WTC11 (cell line): ENCODE measurements around the gene SRGAP1. TPM values are rescaled to one million over a fixed set of nuclear protein-coding genes. Genes with fewer than 3 reads are reported as not detected.

Source experiments
- ATAC-seq: fragments of 200-7000 bp; cut with Tn5 transposase; 2 replicates; pipeline ENCODE4 v1.10.0; 2021; ENCODE audit warnings: mild to moderate bottlenecking, moderate library complexity
- CTCF ChIA-PET: fragments of 300-600 bp; sonication (Branson Sonifier 250); formaldehyde crosslinking; loops from one replicate; lab custom pipeline; 2021; ENCODE audit warnings: antibody characterized with exemption; lab: Charles Lee
- POLR2A ChIA-PET: fragments of 350-600 bp; sonication (Branson Sonifier 250); formaldehyde crosslinking; loops from one replicate; lab custom pipeline; 2021; ENCODE audit warnings: antibody characterized with exemption; lab: Charles Lee
- DNase-seq: peaks from one replicate; pipeline ENCODE4 v3.0.0; 2021; ENCODE audit warnings: low spot score
- H3K27ac Mint-ChIP-seq: 2 replicates; pipeline ENCODE4 v1.8.0; 2021; ENCODE audit warnings: mixed read lengths
- H3K27me3 Mint-ChIP-seq: 2 replicates; pipeline ENCODE4 v1.8.0; 2021; ENCODE audit warnings: low read depth, mild to moderate bottlenecking, moderate library complexity, mixed read lengths
- H3K36me3 Mint-ChIP-seq: 2 replicates; pipeline ENCODE4 v1.8.0; 2021; ENCODE audit warnings: mixed read lengths
- H3K4me1 Mint-ChIP-seq: 2 replicates; pipeline ENCODE4 v1.8.0; 2022; ENCODE audit warnings: mixed read lengths
- H3K4me3 Mint-ChIP-seq: 2 replicates; pipeline ENCODE4 v1.8.0; 2021; ENCODE audit warnings: mild to moderate bottlenecking, moderate library complexity, mixed read lengths
- H3K9me3 Mint-ChIP-seq: 2 replicates; pipeline ENCODE4 v1.8.0; 2021; ENCODE audit warnings: mixed read lengths
- ATF6 ChIP-seq: sonication (generic); formaldehyde crosslinking; IDR thresholded peaks from 2 replicates; pipeline ENCODE4 v1.8.1; 2023; ENCODE audit warnings: mild to moderate bottlenecking, missing genetic modification reagents
- ETV6 ChIP-seq: sonication (generic); formaldehyde crosslinking; IDR thresholded peaks from 2 replicates; pipeline ENCODE4 v1.8.1; 2022; ENCODE audit warnings: mild to moderate bottlenecking, missing genetic modification reagents
- GABPB1 ChIP-seq: sonication (generic); formaldehyde crosslinking; IDR thresholded peaks from 2 replicates; pipeline ENCODE4 v1.8.1; 2023; ENCODE audit warnings: mild to moderate bottlenecking, missing genetic modification reagents
- IRF2 ChIP-seq: sonication (generic); formaldehyde crosslinking; IDR thresholded peaks from 2 replicates; pipeline ENCODE4 v1.8.0; 2022; ENCODE audit warnings: low read depth, missing genetic modification reagents, borderline replicate concordance
- JAZF1 ChIP-seq: fragments of 250-450 bp; sonication (Bioruptor Pico); IDR thresholded peaks from 2 replicates; pipeline ENCODE4 v1.9.0; 2021; ENCODE audit warnings: moderate library complexity, mild to moderate bottlenecking, inconsistent platforms
- MAX ChIP-seq: sonication (generic); formaldehyde crosslinking; IDR thresholded peaks from 2 replicates; pipeline ENCODE4 v1.8.0; 2022; ENCODE audit warnings: mild to moderate bottlenecking, missing genetic modification reagents
- MXD4 ChIP-seq: fragments of 250-450 bp; sonication (Bioruptor Pico); IDR thresholded peaks from 2 replicates; pipeline ENCODE4 v1.8.0; 2021; ENCODE audit warnings: mild to moderate bottlenecking, moderate library complexity, borderline replicate concordance
- NR1H2 ChIP-seq: sonication (generic); formaldehyde crosslinking; IDR thresholded peaks from 2 replicates; pipeline ENCODE4 v1.9.0; 2021; ENCODE audit warnings: mild to moderate bottlenecking, moderate library complexity, missing genetic modification reagents
- NR2C2 ChIP-seq: sonication (generic); formaldehyde crosslinking; IDR thresholded peaks from 2 replicates; pipeline ENCODE4 v1.8.0; 2022; ENCODE audit warnings: mild to moderate bottlenecking, missing genetic modification reagents
- NR3C1 ChIP-seq: sonication (generic); formaldehyde crosslinking; conservative IDR thresholded peaks from 2 replicates; pipeline ENCODE4 v1.8.1; 2023; ENCODE audit warnings: low read depth, mild to moderate bottlenecking, missing genetic modification reagents
- RELA ChIP-seq: sonication (generic); formaldehyde crosslinking; IDR thresholded peaks from 2 replicates; pipeline ENCODE4 v1.8.1; 2022; ENCODE audit warnings: missing genetic modification reagents, mild to moderate bottlenecking, borderline replicate concordance
- SMAD3 ChIP-seq: sonication (generic); formaldehyde crosslinking; IDR thresholded peaks from 2 replicates; pipeline ENCODE4 v1.8.0; 2022; ENCODE audit warnings: missing genetic modification reagents, mild to moderate bottlenecking, borderline replicate concordance
- SMAD4 ChIP-seq: sonication (generic); formaldehyde crosslinking; IDR thresholded peaks from 2 replicates; pipeline ENCODE4 v1.8.0; 2022; ENCODE audit warnings: mild to moderate bottlenecking, missing genetic modification reagents
- ZNF121 ChIP-seq: sonication (generic); formaldehyde crosslinking; IDR thresholded peaks from 2 replicates; pipeline ENCODE4 v1.8.0; 2023; ENCODE audit warnings: missing genetic modification reagents
- ZNF416 ChIP-seq: fragments of 250-450 bp; sonication (Bioruptor Pico); IDR thresholded peaks from 2 replicates; pipeline ENCODE4 v1.9.0; 2021; ENCODE audit warnings: mild to moderate bottlenecking, inconsistent platforms
- ZNF423 ChIP-seq: fragments of 250-450 bp; sonication (Bioruptor Pico); IDR thresholded peaks from 2 replicates; pipeline ENCODE4 v2.1.2; 2022; ENCODE audit warnings: mild to moderate bottlenecking, moderate library complexity
- ZNF671 ChIP-seq: fragments of 250-450 bp; sonication (Bioruptor Pico); IDR thresholded peaks from 2 replicates; pipeline ENCODE4 v1.8.0; 2021; ENCODE audit warnings: mild to moderate bottlenecking
- total RNA-seq: library from RNA; stranded (reverse); gene quantifications from 3 replicates; pipeline ENCODE4 v1.2.3, GENCODE V29; 2021
- TF ChIP-seq, protein P1 (sequence below): fragments of 250-450 bp; sonication (Bioruptor Pico); IDR thresholded peaks from 2 replicates; pipeline ENCODE4 v1.8.0; 2021; ENCODE audit warnings: mild to moderate bottlenecking
- TF ChIP-seq, protein P2 (sequence below): sonication (generic); formaldehyde crosslinking; IDR thresholded peaks from 2 replicates; pipeline ENCODE4 v1.8.0; 2023; ENCODE audit warnings: missing genetic modification reagents, mild to moderate bottlenecking, borderline replicate concordance

The SRGAP1 gene
- total RNA-seq, 1 experiment from 2014 or later = 10.3 TPM

DNA sequence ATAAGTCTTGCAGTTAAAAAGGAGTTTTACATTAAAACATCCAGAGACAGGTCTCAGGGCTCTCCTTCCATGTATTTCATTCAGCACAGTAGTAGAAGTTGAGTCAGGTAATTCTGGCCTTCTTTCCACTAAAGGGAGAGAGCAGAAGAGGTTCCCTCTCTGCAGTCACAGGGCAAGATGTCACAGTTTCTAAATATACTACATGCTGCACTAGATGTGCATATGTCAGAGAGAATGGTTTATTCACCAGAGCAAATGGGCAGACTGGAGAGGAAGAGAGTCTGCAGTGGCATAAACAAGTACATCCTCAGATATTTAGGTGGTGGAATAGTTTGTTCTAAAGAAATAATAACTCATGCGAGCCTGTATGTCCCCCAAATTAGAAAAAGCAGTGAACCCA, 245.5 kb downstream of the SRGAP1 start:
- TF ChIP-seq SMAD3 (CRISPR knock-in tag) = no peak
- no peak for TF ChIP-seq ZNF416
- no peak for TF ChIP-seq ZNF671
- CTCF ChIA-PET = no interaction called here
- no peak for ATAC-seq

DNA sequence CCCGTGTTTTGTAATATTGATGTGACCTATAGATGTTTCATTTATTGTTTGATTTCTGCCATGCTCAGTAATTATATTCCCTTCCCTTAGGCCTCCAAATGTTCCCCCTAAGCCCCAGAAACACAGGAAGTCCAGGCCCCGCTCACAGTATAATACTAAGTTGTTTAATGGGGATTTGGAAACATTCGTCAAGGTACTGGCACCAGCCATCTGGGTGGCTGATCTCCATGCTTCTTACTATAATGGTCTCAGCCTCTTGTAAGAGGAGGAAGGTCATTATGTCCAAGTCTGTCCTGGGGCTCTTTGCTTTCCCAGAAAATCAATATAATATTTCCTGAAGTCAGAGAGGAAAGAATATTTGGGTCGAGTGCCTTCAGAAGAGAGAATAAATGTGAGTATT, 246.7 kb downstream of the SRGAP1 start:
- TF ChIP-seq MXD4 = no peak
- TF ChIP-seq RELA (CRISPR knock-in tag) = no peak
- no peak for TF ChIP-seq ZNF121 (CRISPR knock-in tag)
- TF ChIP-seq IRF2 (CRISPR knock-in tag) = no peak
- TF ChIP-seq GABPB1 = no peak
- TF ChIP-seq, protein P1, sequence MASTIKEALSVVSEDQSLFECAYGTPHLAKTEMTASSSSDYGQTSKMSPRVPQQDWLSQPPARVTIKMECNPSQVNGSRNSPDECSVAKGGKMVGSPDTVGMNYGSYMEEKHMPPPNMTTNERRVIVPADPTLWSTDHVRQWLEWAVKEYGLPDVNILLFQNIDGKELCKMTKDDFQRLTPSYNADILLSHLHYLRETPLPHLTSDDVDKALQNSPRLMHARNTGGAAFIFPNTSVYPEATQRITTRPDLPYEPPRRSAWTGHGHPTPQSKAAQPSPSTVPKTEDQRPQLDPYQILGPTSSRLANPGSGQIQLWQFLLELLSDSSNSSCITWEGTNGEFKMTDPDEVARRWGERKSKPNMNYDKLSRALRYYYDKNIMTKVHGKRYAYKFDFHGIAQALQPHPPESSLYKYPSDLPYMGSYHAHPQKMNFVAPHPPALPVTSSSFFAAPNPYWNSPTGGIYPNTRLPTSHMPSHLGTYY (CRISPR knock-in tag) = no peak
- TF ChIP-seq SMAD4 (CRISPR knock-in tag) = no peak
- CTCF ChIA-PET = no interaction called here
- DNase-seq (no peak), ATAC-seq (no peak)
- Mint-ChIP-seq H3K27ac (no peak overlapping the region), H3K9me3 (no peaks in the 10 kb centered on the region), H3K4me1 (peaks cover 22% of the 10 kb centered on the region), H3K27me3 (no peaks in the 10 kb centered on the region), H3K36me3 (no peaks in the 10 kb centered on the region), H3K4me3 (no peak overlapping the region)
- POLR2A ChIA-PET = no interaction called here

More for the DNA sequence above, 245.5 kb downstream of the SRGAP1 start:
- no peak overlapping the region for H3K4me3 Mint-ChIP-seq
- H3K27me3 Mint-ChIP-seq = no peaks in the 10 kb centered on the region
- no peak for DNase-seq
- H3K36me3 Mint-ChIP-seq = no peaks in the 10 kb centered on the region
- H3K9me3 Mint-ChIP-seq = no peaks in the 10 kb centered on the region
- peaks cover 25% of the 10 kb centered on the region for H3K4me1 Mint-ChIP-seq
- POLR2A ChIA-PET = no interaction called here
- H3K27ac Mint-ChIP-seq = no peak overlapping the region

- H3K27ac Mint-ChIP-seq = no peak overlapping the region
- ChIA-PET CTCF (no interaction called here), POLR2A (no interaction called here)
- H3K9me3 Mint-ChIP-seq = no peaks in the 10 kb centered on the region
- peaks cover 20% of the 10 kb centered on the region for H3K4me1 Mint-ChIP-seq
- no peaks in the 10 kb centered on the region for H3K36me3 Mint-ChIP-seq
- H3K27me3 Mint-ChIP-seq = no peaks in the 10 kb centered on the region
- ATAC-seq (no peak), DNase-seq (no peak)
- H3K4me3 Mint-ChIP-seq = no peak overlapping the region
- no peak for TF ChIP-seq MAX (CRISPR knock-in tag)
- TF ChIP-seq JAZF1 (CRISPR knock-in tag) = no peak
- TF ChIP-seq NR3C1 (CRISPR knock-in tag) = no peak
- no peak for TF ChIP-seq NR2C2 (CRISPR knock-in tag)
- no peak for TF ChIP-seq ZNF423 (CRISPR knock-in tag)
- TF ChIP-seq, protein P2, sequence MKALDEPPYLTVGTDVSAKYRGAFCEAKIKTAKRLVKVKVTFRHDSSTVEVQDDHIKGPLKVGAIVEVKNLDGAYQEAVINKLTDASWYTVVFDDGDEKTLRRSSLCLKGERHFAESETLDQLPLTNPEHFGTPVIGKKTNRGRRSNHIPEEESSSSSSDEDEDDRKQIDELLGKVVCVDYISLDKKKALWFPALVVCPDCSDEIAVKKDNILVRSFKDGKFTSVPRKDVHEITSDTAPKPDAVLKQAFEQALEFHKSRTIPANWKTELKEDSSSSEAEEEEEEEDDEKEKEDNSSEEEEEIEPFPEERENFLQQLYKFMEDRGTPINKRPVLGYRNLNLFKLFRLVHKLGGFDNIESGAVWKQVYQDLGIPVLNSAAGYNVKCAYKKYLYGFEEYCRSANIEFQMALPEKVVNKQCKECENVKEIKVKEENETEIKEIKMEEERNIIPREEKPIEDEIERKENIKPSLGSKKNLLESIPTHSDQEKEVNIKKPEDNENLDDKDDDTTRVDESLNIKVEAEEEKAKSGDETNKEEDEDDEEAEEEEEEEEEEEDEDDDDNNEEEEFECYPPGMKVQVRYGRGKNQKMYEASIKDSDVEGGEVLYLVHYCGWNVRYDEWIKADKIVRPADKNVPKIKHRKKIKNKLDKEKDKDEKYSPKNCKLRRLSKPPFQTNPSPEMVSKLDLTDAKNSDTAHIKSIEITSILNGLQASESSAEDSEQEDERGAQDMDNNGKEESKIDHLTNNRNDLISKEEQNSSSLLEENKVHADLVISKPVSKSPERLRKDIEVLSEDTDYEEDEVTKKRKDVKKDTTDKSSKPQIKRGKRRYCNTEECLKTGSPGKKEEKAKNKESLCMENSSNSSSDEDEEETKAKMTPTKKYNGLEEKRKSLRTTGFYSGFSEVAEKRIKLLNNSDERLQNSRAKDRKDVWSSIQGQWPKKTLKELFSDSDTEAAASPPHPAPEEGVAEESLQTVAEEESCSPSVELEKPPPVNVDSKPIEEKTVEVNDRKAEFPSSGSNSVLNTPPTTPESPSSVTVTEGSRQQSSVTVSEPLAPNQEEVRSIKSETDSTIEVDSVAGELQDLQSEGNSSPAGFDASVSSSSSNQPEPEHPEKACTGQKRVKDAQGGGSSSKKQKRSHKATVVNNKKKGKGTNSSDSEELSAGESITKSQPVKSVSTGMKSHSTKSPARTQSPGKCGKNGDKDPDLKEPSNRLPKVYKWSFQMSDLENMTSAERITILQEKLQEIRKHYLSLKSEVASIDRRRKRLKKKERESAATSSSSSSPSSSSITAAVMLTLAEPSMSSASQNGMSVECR (CRISPR knock-in tag) = no peak
- TF ChIP-seq ETV6 = no peak
- no peak for TF ChIP-seq NR1H2 (CRISPR knock-in tag)
- TF ChIP-seq IRF2 (CRISPR knock-in tag) = no peak
- TF ChIP-seq ATF6 (CRISPR knock-in tag) = no peak
Measured at GRCh38 chr12:64092507-64093196, 248.2 kb downstream of the SRGAP1 start.
